A673 (cell line): ENCODE measurements around the gene PTGDR2. TPM values are rescaled to one million over a fixed set of nuclear protein-coding genes. Genes with fewer than 3 reads are reported as not detected.

Experiments
- BruUV-seq: library from RNA; stranded (reverse); fragments of 400-500 nt; replicated peaks from 2 replicates; lab custom pipeline; 2021; lab: Mats Ljungman, UMichigan
- CTCF ChIA-PET: fragments of 300-600 bp; sonication (Branson Sonifier 250); formaldehyde crosslinking; loops from one replicate; lab custom pipeline; 2022; ENCODE audit warnings: antibody characterized with exemption; lab: Charles Lee
- POLR2A ChIA-PET: fragments of 300-600 bp; sonication (Branson Sonifier 250); formaldehyde crosslinking; loops from one replicate; lab custom pipeline; 2022; ENCODE audit warnings: antibody characterized with exemption; ENCODE audit not compliant: low non-redundant PET; lab: Charles Lee
- DNase-seq: peaks from one replicate; pipeline ENCODE4 v3.0.0-alpha.2; 2015; ENCODE audit warnings: low spot score
- H3K27ac ChIP-seq: fragments of 200-600 bp; sonication (generic); 2 replicates; pipeline ENCODE4 v1.5.1; 2016; ENCODE audit warnings: mixed run types, low read depth, mild to moderate bottlenecking, mixed read lengths, antibody characterized with exemption, low read length; ENCODE audit not compliant: poor library complexity, severe bottlenecking
- H3K27me3 ChIP-seq: fragments of 200-600 bp; sonication (generic); replicated peaks from 2 replicates; pipeline ENCODE4 v1.6.1; 2017; ENCODE audit warnings: mixed run types, low read depth, mild to moderate bottlenecking, mixed read lengths, antibody characterized with exemption, low read length; ENCODE audit not compliant: insufficient read depth, poor library complexity
- H3K36me3 ChIP-seq: fragments of 200-600 bp; sonication (generic); 2 replicates; pipeline ENCODE4 v1.6.1; 2016; ENCODE audit warnings: mixed run types, mild to moderate bottlenecking, mixed read lengths, antibody characterized with exemption, low read length; ENCODE audit not compliant: insufficient read depth, poor library complexity, severe bottlenecking
- H3K4me1 ChIP-seq: fragments of 200-600 bp; sonication (generic); 2 replicates; pipeline ENCODE4 v1.6.1; 2017; ENCODE audit warnings: mixed run types, mild to moderate bottlenecking, mixed read lengths, antibody characterized with exemption, low read length; ENCODE audit not compliant: insufficient read depth, poor library complexity, severe bottlenecking
- H3K4me3 ChIP-seq: fragments of 200-600 bp; sonication (generic); 2 replicates; pipeline ENCODE4 v1.5.1; 2016; ENCODE audit warnings: low read depth, mixed run types, mild to moderate bottlenecking, mixed read lengths, low read length; ENCODE audit not compliant: poor library complexity, severe bottlenecking
- H3K9me3 ChIP-seq: fragments of 200-600 bp; sonication (generic); 2 replicates; pipeline ENCODE4 v1.6.1; 2016; ENCODE audit warnings: mixed run types, low read depth, mild to moderate bottlenecking, mixed read lengths, antibody characterized with exemption, low read length; ENCODE audit not compliant: poor library complexity, severe bottlenecking
- CTCF ChIP-seq: fragments of 300-800, 200-600 bp; sonication (generic); conservative IDR thresholded peaks from 2 replicates; pipeline ENCODE4 v1.5.1; 2017; ENCODE audit warnings: low read depth, mild to moderate bottlenecking, antibody characterized with exemption, low read length, moderate library complexity, mixed read lengths
- EZH2 ChIP-seq: fragments of 200-600 bp; sonication (generic); IDR thresholded peaks from 2 replicates; pipeline ENCODE4 v1.6.1; 2017; ENCODE audit warnings: borderline replicate concordance, low read depth, mild to moderate bottlenecking, mixed read lengths, antibody characterized with exemption, low read length; ENCODE audit not compliant: poor library complexity, severe bottlenecking
- intact Hi-C: fragments of 100-400 bp; cut with micrococcal nuclease; formaldehyde crosslinking; loops from one replicate; pipeline ENCODE4 v1.10.0; 2022; ENCODE audit not compliant: unreplicated experiment
- total RNA-seq: library from RNA; stranded (reverse); gene quantifications from 2 replicates; pipeline ENCODE4 v1.2.3, GENCODE V29; 2021

Gene PTGDR2
- total RNA-seq, 1 experiment from 2014 or later = 0.09 TPM

- Histone ChIP-seq H3K4me1 (no peaks in the 10 kb centered on the region), H3K36me3 (no peaks in the 10 kb centered on the region), H3K4me3 (no peak overlapping the region), H3K27ac (no peak overlapping the region), H3K27me3 (no peaks in the 10 kb centered on the region), H3K9me3 (peaks cover under 1% of the 10 kb centered on the region)
- no peak for DNase-seq
- CTCF ChIA-PET = no interaction called here
- TF ChIP-seq CTCF (no peak), EZH2 (no peak)
- BruUV-seq = no TSS peak
- intact Hi-C loops = no loop called here
- POLR2A ChIA-PET = no interaction called here
Observed at GRCh38 chr11:60821827-60822599, 33.7 kb downstream of the PTGDR2 start.

- no peak for DNase-seq
- intact Hi-C loops = no loop called here
- Histone ChIP-seq H3K36me3 (no peaks in the 10 kb centered on the region), H3K4me3 (no peak overlapping the region), H3K27ac (no peak overlapping the region), H3K9me3 (peaks cover 9% of the 10 kb centered on the region), H3K27me3 (no peaks in the 10 kb centered on the region), H3K4me1 (no peaks in the 10 kb centered on the region)
- BruUV-seq = no TSS peak
- ChIA-PET POLR2A (no interaction called here), CTCF (no interaction called here)
- no peak for TF ChIP-seq EZH2
- no peak for TF ChIP-seq CTCF
Observed at GRCh38 chr11:60818057-60818456, 37.7 kb downstream of the PTGDR2 start.

- DNase-seq = no peak
- BruUV-seq = no TSS peak
- Histone ChIP-seq H3K36me3 (no peaks in the 10 kb centered on the region), H3K9me3 (peaks cover 9% of the 10 kb centered on the region), H3K4me3 (no peak overlapping the region), H3K4me1 (no peaks in the 10 kb centered on the region), H3K27ac (no peak overlapping the region), H3K27me3 (no peaks in the 10 kb centered on the region)
- CTCF ChIA-PET = no interaction called here
- intact Hi-C loops = no loop called here
- TF ChIP-seq EZH2 (no peak), CTCF (no peak)
- POLR2A ChIA-PET = no interaction called here
Observed at GRCh38 chr11:60816590-60817157, 39.1 kb downstream of the PTGDR2 start.
